ENCODE measurements around the gene LDAH.

Gene LDAH

DNA sequence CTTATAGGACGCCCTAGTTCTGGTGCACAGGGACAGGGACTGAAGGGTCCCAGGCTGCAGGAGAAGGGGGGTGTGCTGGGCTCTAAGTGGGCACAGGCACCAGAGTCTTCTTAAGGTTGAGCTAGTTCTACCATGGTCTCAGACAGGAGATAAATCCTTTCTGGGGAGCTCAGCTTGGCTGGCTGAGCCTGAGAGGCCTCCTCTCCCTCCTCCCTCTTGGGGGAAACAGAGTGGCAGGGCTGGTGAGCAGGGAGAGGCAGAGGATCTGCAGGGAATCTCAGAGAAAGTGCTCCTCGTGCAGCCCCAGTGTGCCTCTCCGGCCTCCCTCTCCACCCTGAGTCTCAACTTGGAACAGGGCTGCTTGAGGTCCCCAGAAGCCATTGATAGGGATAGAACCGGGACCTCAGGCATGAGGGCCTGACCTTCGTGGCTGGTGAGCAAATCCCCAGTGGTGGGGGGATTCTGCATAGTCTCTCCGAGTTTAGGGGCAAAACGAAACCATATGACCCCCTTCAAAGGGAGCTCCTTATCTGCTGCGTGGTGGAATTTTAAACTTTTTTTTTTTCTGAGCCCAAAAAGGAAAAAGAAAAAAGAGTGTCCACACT lies 153.9 kb downstream of the LDAH start:
- ATAC-seq: no peak
- no peak for TF ChIP-seq ZC3H10 (CRISPR knock-in tag; IDR thresholded peaks at IDR 0.05)
- no peak for TF ChIP-seq ISL1 (CRISPR knock-in tag; IDR thresholded peaks at IDR 0.05)
- no peak for TF ChIP-seq ZNF70 (CRISPR knock-in tag; IDR thresholded peaks at IDR 0.05)
- TF ChIP-seq CSRNP3 (CRISPR knock-in tag; IDR thresholded peaks at IDR 0.05): no peak
- TF ChIP-seq SNAI2 (CRISPR knock-in tag; IDR thresholded peaks at IDR 0.05): no peak
- no peak for TF ChIP-seq BACH2 (CRISPR knock-in tag; IDR thresholded peaks at IDR 0.05; ENCODE audit: borderline replicate concordance)
- TF ChIP-seq TOX (CRISPR knock-in tag; IDR thresholded peaks at IDR 0.05; ENCODE audit: borderline replicate concordance): no peak
- TF ChIP-seq ZNF8 (CRISPR knock-in tag; IDR thresholded peaks at IDR 0.05): no peak
- TF ChIP-seq, protein P1, sequence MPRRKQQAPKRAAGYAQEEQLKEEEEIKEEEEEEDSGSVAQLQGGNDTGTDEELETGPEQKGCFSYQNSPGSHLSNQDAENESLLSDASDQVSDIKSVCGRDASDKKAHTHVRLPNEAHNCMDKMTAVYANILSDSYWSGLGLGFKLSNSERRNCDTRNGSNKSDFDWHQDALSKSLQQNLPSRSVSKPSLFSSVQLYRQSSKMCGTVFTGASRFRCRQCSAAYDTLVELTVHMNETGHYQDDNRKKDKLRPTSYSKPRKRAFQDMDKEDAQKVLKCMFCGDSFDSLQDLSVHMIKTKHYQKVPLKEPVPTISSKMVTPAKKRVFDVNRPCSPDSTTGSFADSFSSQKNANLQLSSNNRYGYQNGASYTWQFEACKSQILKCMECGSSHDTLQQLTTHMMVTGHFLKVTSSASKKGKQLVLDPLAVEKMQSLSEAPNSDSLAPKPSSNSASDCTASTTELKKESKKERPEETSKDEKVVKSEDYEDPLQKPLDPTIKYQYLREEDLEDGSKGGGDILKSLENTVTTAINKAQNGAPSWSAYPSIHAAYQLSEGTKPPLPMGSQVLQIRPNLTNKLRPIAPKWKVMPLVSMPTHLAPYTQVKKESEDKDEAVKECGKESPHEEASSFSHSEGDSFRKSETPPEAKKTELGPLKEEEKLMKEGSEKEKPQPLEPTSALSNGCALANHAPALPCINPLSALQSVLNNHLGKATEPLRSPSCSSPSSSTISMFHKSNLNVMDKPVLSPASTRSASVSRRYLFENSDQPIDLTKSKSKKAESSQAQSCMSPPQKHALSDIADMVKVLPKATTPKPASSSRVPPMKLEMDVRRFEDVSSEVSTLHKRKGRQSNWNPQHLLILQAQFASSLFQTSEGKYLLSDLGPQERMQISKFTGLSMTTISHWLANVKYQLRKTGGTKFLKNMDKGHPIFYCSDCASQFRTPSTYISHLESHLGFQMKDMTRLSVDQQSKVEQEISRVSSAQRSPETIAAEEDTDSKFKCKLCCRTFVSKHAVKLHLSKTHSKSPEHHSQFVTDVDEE (CRISPR knock-in tag; IDR thresholded peaks at IDR 0.05): no peak
- TF ChIP-seq RARB (CRISPR knock-in tag; IDR thresholded peaks at IDR 0.05): no peak
- no peak for TF ChIP-seq ZFP30 (CRISPR knock-in tag; IDR thresholded peaks at IDR 0.05)
- no peak for TF ChIP-seq ZNF565 (CRISPR knock-in tag; conservative IDR thresholded peaks at IDR 0.05; ENCODE audit: low read depth)
- TF ChIP-seq ZFP3 (CRISPR knock-in tag; IDR thresholded peaks at IDR 0.05): no peak
- no peak for TF ChIP-seq GLIS3 (CRISPR knock-in tag; IDR thresholded peaks at IDR 0.05)
- no peak for TF ChIP-seq CSDC2 (CRISPR knock-in tag; IDR thresholded peaks at IDR 0.05)
- no peak for TF ChIP-seq PATZ1 (CRISPR knock-in tag; IDR thresholded peaks at IDR 0.05; ENCODE audit: borderline replicate concordance)
- TF ChIP-seq PPARA (CRISPR knock-in tag; IDR thresholded peaks at IDR 0.05; ENCODE audit: borderline replicate concordance): no peak
- TF ChIP-seq, protein P2, sequence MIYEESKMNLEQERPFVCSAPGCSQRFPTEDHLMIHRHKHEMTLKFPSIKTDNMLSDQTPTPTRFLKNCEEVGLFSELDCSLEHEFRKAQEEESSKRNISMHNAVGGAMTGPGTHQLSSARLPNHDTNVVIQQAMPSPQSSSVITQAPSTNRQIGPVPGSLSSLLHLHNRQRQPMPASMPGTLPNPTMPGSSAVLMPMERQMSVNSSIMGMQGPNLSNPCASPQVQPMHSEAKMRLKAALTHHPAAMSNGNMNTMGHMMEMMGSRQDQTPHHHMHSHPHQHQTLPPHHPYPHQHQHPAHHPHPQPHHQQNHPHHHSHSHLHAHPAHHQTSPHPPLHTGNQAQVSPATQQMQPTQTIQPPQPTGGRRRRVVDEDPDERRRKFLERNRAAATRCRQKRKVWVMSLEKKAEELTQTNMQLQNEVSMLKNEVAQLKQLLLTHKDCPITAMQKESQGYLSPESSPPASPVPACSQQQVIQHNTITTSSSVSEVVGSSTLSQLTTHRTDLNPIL (CRISPR knock-in tag; IDR thresholded peaks at IDR 0.05; ENCODE audit: low read depth): no peak

DNA sequence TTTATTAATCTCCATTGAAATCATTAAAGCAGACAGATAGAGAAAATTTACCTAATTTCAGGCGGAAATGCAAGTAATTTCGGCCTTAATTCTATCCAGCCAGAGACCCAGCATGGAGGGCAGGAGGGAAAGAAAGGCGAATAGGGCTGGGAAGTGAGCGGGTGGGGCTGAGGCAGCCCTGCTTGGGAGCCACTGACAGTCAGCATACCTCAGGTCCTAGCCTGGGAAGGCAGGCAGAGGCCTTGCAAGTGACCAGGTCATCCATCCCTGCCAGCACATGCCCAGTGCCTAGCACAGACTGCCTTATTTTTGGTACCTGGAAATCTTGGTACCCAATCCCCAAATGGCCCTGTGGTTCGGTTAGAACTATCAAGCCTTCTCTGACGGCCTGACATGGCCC lies 154.4 kb downstream of the LDAH start:
- TF ChIP-seq CSRNP3 (CRISPR knock-in tag; IDR thresholded peaks at IDR 0.05): no peak
- no peak for TF ChIP-seq ZFP3 (CRISPR knock-in tag; IDR thresholded peaks at IDR 0.05)
- TF ChIP-seq ISL1 (CRISPR knock-in tag; IDR thresholded peaks at IDR 0.05): no peak
- no peak for TF ChIP-seq ESRRG (CRISPR knock-in tag; IDR thresholded peaks at IDR 0.05)
- no peak for TF ChIP-seq TCF4 (CRISPR knock-in tag; IDR thresholded peaks at IDR 0.05; ENCODE audit: borderline replicate concordance)
- TF ChIP-seq ZNF8 (CRISPR knock-in tag; IDR thresholded peaks at IDR 0.05): no peak
- no peak for TF ChIP-seq OSR1 (CRISPR knock-in tag; IDR thresholded peaks at IDR 0.05)
- no peak for TF ChIP-seq ZNF70 (CRISPR knock-in tag; IDR thresholded peaks at IDR 0.05)
- TF ChIP-seq, protein P2 (CRISPR knock-in tag; IDR thresholded peaks at IDR 0.05; ENCODE audit: low read depth): no peak
- TF ChIP-seq PATZ1 (CRISPR knock-in tag; IDR thresholded peaks at IDR 0.05; ENCODE audit: borderline replicate concordance): no peak
- TF ChIP-seq BACH2 (CRISPR knock-in tag; IDR thresholded peaks at IDR 0.05; ENCODE audit: borderline replicate concordance): no peak
- no peak for TF ChIP-seq ZFP30 (CRISPR knock-in tag; IDR thresholded peaks at IDR 0.05)
- no peak for TF ChIP-seq CSDC2 (CRISPR knock-in tag; IDR thresholded peaks at IDR 0.05)
- no peak for TF ChIP-seq ARNTL (CRISPR knock-in tag; IDR thresholded peaks at IDR 0.05; ENCODE audit: borderline replicate concordance, low read depth)
- TF ChIP-seq, protein P1 (CRISPR knock-in tag; IDR thresholded peaks at IDR 0.05): no peak
- no peak for TF ChIP-seq PPARA (CRISPR knock-in tag; IDR thresholded peaks at IDR 0.05; ENCODE audit: borderline replicate concordance)
- TF ChIP-seq ZC3H10 (CRISPR knock-in tag; IDR thresholded peaks at IDR 0.05): no peak
- no peak for TF ChIP-seq SNAI2 (CRISPR knock-in tag; IDR thresholded peaks at IDR 0.05)
- no peak for TF ChIP-seq ZNF565 (CRISPR knock-in tag; conservative IDR thresholded peaks at IDR 0.05; ENCODE audit: low read depth)
- TF ChIP-seq RARB (CRISPR knock-in tag; IDR thresholded peaks at IDR 0.05): no peak
- no peak for ATAC-seq

Data from SK-N-SH treated with all-trans-retinoic acid at 6 μM for 48 hours (cell line).